Neuronal stem cell (in vitro differentiated cells): ENCODE measurements around the gene ERICH2.

Source experiments
- DNase-seq: peaks from one replicate; pipeline ENCODE4 v3.0.0-alpha.2; 2013; ENCODE audit warnings: low spot score
- H2AFZ ChIP-seq: one replicate; pipeline ENCODE4 v1.6.1; 2013; ENCODE audit warnings: mild to moderate bottlenecking, low read length, inconsistent platforms
- H2AK5ac ChIP-seq: 2 replicates; pipeline ENCODE4 v1.6.1; 2013; ENCODE audit warnings: low read depth, mild to moderate bottlenecking, inconsistent platforms, low read length, moderate library complexity, mixed read lengths
- H2BK120ac ChIP-seq: 2 replicates; pipeline ENCODE4 v1.6.1; 2013; ENCODE audit warnings: low read depth, mild to moderate bottlenecking, inconsistent platforms, low read length, moderate library complexity, mixed read lengths
- H2BK12ac ChIP-seq: one replicate; pipeline ENCODE4 v1.6.1; 2013; ENCODE audit warnings: low read length, inconsistent platforms
- H2BK15ac ChIP-seq: 2 replicates; pipeline ENCODE4 v1.6.1; 2013; ENCODE audit warnings: mild to moderate bottlenecking, low read length, inconsistent platforms, mixed read lengths
- H2BK5ac ChIP-seq: one replicate; pipeline ENCODE4 v1.6.1; 2013; ENCODE audit warnings: inconsistent platforms, mild to moderate bottlenecking, low read length, moderate library complexity
- H3K14ac ChIP-seq: one replicate; pipeline ENCODE4 v1.6.1; 2013; ENCODE audit warnings: low read length, inconsistent platforms
- H3K18ac ChIP-seq: 2 replicates; pipeline ENCODE4 v1.6.1; 2013; ENCODE audit warnings: low read length, inconsistent platforms
- H3K23ac ChIP-seq: 2 replicates; pipeline ENCODE4 v1.6.1; 2013; ENCODE audit warnings: low read depth, mild to moderate bottlenecking, mixed read lengths, low read length, inconsistent platforms; ENCODE audit not compliant: poor library complexity
- H3K27ac ChIP-seq: replicated peaks from 3 replicates; pipeline ENCODE4 v1.5.1; 2013; ENCODE audit warnings: low read length, inconsistent platforms
- H3K27me3 ChIP-seq, 3 experiments: 2 replicates each; pipeline ENCODE4 v1.6.1; 2013; ENCODE audit warnings: low read length in 3 of 3, mild to moderate bottlenecking in 2 of 3, inconsistent platforms in 1 of 3, low read depth in 1 of 3, mixed read lengths in 1 of 3, moderate library complexity in 1 of 3; ENCODE audit not compliant: control insufficient read depth in 3 of 3, insufficient read depth in 3 of 3
- H3K36me3 ChIP-seq, 2 donors: replicated peaks in 1 of 2; 2 replicates each; pipeline ENCODE4 v1.6.1; 2013; ENCODE audit warnings: low read length in 2 of 2; ENCODE audit not compliant: control insufficient read depth in 2 of 2, insufficient read depth in 2 of 2
- H3K4ac ChIP-seq: 2 replicates; pipeline ENCODE4 v1.6.1; 2013; ENCODE audit warnings: inconsistent platforms, mild to moderate bottlenecking, low read length, moderate library complexity
- H3K4me1 ChIP-seq, 2 donors: 1 replicate in 1 of 2; 2 replicates in 1 of 2; pipeline ENCODE4 v1.6.1; 2013; ENCODE audit warnings: low read length in 2 of 2, low read depth in 1 of 2; ENCODE audit not compliant: control insufficient read depth in 2 of 2, insufficient read depth in 1 of 2
- H3K4me2 ChIP-seq: one replicate; pipeline ENCODE4 v1.6.1; 2013; ENCODE audit warnings: mild to moderate bottlenecking, low read length, inconsistent platforms; ENCODE audit not compliant: insufficient read depth, poor library complexity, severe bottlenecking
- H3K4me3 ChIP-seq, 2 donors: 2 replicates each; pipeline ENCODE4 v1.5.1; 2013; ENCODE audit warnings: low read length in 2 of 2, mild to moderate bottlenecking in 2 of 2, inconsistent platforms in 1 of 2, moderate library complexity in 1 of 2
- H3K79me1 ChIP-seq: one replicate; pipeline ENCODE4 v1.6.1; 2013; ENCODE audit warnings: low read depth, mild to moderate bottlenecking, inconsistent platforms, low read length, moderate library complexity
- H3K9ac ChIP-seq: one replicate; pipeline ENCODE4 v1.6.1; 2013; ENCODE audit warnings: mild to moderate bottlenecking, low read depth, low read length, inconsistent platforms; ENCODE audit not compliant: poor library complexity
- H3K9me3 ChIP-seq, 2 donors: replicated peaks in 1 of 2; 2 replicates each; pipeline versions ENCODE3 to v1.6.1; 2013; ENCODE audit warnings: low read length in 2 of 2, mild to moderate bottlenecking in 2 of 2, inconsistent platforms in 1 of 2, low read depth in 1 of 2, mixed read lengths in 1 of 2, moderate library complexity in 1 of 2; ENCODE audit not compliant: control insufficient read depth in 2 of 2, insufficient read depth in 1 of 2
- H4K8ac ChIP-seq: one replicate; pipeline ENCODE4 v1.6.1; 2013; ENCODE audit warnings: low read depth, mild to moderate bottlenecking, inconsistent platforms, low read length, moderate library complexity
- H4K91ac ChIP-seq: one replicate; pipeline ENCODE4 v1.6.1; 2013; ENCODE audit warnings: low read length, low read depth, mild to moderate bottlenecking, inconsistent platforms; ENCODE audit not compliant: poor library complexity
- WGBS, 2 donors: extraction: QIAGEN DNeasy Blood & Tissue Kit; methylation state at CpG; one replicate each; pipeline ENCODE4 v1.1.7; 2013; ENCODE audit warnings: missing lambda C conversion rate in 2 of 2, mixed read lengths in 1 of 2; ENCODE audit not compliant: insufficient read length in 2 of 2, insufficient replicate concordance in 1 of 2; ENCODE audit errors: extremely low coverage in 2 of 2; 5-methylcytosine and 5-hydroxymethylcytosine counted together

Gene ERICH2

GRCh38 chr2:170778900-170779299 lies 8.7 kb downstream of the ERICH2 start:
- Histone ChIP-seq H3K4me3 (no peak overlapping the region), H3K9me3 (peaks cover 0 to 1% of the 10 kb centered on the region in 2 donors), H4K8ac (no peak overlapping the region), H3K27ac (no peak overlapping the region), H3K36me3 (no peaks in the 10 kb centered on the region), H3K4me2 (no peak overlapping the region), H2BK15ac (no peak overlapping the region), H3K9ac (no peak overlapping the region), H3K4ac (no peak overlapping the region), H3K23ac (no peak overlapping the region), H4K91ac (no peak overlapping the region), H3K14ac (no peak overlapping the region), H3K18ac (no peak overlapping the region), H2AK5ac (no peak overlapping the region), H3K27me3 (peaks cover 0 to 24% (median 0%) of the 10 kb centered on the region in 3 experiments), H3K4me1 (no peaks in the 10 kb centered on the region), H2AFZ (no peak overlapping the region), H3K79me1 (no peaks in the 10 kb centered on the region), H2BK5ac (no peak overlapping the region), H2BK120ac (no peak overlapping the region), H2BK12ac (no peak overlapping the region)
- WGBS, 2 donors: no CpG with 5 or more reads among the region's 2 CpGs
- DNase-seq: no peak

- H3K36me3 ChIP-seq: no peaks in the 10 kb centered on the region
- H3K4me2 ChIP-seq: no peak overlapping the region
- H3K4me3 ChIP-seq: no peak overlapping the region
- H3K79me1 ChIP-seq: no peaks in the 10 kb centered on the region
- no peak overlapping the region for H2AFZ ChIP-seq
- no peak overlapping the region for H3K14ac ChIP-seq
- no peak overlapping the region for H3K23ac ChIP-seq
- H3K9me3 ChIP-seq: peaks cover 0 to 1% of the 10 kb centered on the region in 2 donors
- H3K9ac ChIP-seq: no peak overlapping the region
- H4K8ac ChIP-seq: no peak overlapping the region
- no peak overlapping the region for H2BK12ac ChIP-seq
- no peak overlapping the region for H3K27ac ChIP-seq
- no peak overlapping the region for H3K4ac ChIP-seq
- H2BK120ac ChIP-seq: no peak overlapping the region
- no peak overlapping the region for H4K91ac ChIP-seq
- H3K18ac ChIP-seq: no peak overlapping the region
- H3K27me3 ChIP-seq: peaks cover 0 to 22% (median 0%) of the 10 kb centered on the region in 3 experiments
- DNase-seq: no peak
- H2BK5ac ChIP-seq: no peak overlapping the region
- WGBS, 2 donors: no CpG with 5 or more reads among the region's 1 CpG
- H3K4me1 ChIP-seq: no peaks in the 10 kb centered on the region
- no peak overlapping the region for H2BK15ac ChIP-seq
- H2AK5ac ChIP-seq: no peak overlapping the region
These were observed 9.1 kb downstream of the ERICH2 start for GRCh38 chr2:170779304-170779703.

GRCh38 chr2:170782673-170783072 lies 12.5 kb downstream of the ERICH2 start:
- H3K79me1 ChIP-seq: no peaks in the 10 kb centered on the region
- no peaks in the 10 kb centered on the region for H3K36me3 ChIP-seq
- H2BK12ac ChIP-seq: no peak overlapping the region
- no peak overlapping the region for H2AK5ac ChIP-seq
- H3K14ac ChIP-seq: no peak overlapping the region
- no peak overlapping the region for H2BK5ac ChIP-seq
- H3K27me3 ChIP-seq: peaks cover 0 to 22% (median 0%) of the 10 kb centered on the region in 3 experiments
- H3K9me3 ChIP-seq: peaks cover 0 to 1% of the 10 kb centered on the region in 2 donors
- H3K9ac ChIP-seq: no peak overlapping the region
- H3K27ac ChIP-seq: no peak overlapping the region
- no CpG with 5 or more reads among the region's 2 CpGs for WGBS, 2 donors
- H3K4me3 ChIP-seq: no peak overlapping the region
- no peak overlapping the region for H3K4ac ChIP-seq
- H2BK15ac ChIP-seq: no peak overlapping the region
- H2AFZ ChIP-seq: no peak overlapping the region
- H2BK120ac ChIP-seq: no peak overlapping the region
- no peak overlapping the region for H3K23ac ChIP-seq
- no peaks in the 10 kb centered on the region for H3K4me1 ChIP-seq
- no peak for DNase-seq
- no peak overlapping the region for H3K18ac ChIP-seq
- H3K4me2 ChIP-seq: no peak overlapping the region
- no peak overlapping the region for H4K91ac ChIP-seq
- H4K8ac ChIP-seq: no peak overlapping the region

- Histone ChIP-seq H3K18ac (no peak overlapping the region), H3K14ac (no peak overlapping the region), H2BK120ac (no peak overlapping the region), H3K36me3 (no peaks in the 10 kb centered on the region), H2BK5ac (no peak overlapping the region), H2BK15ac (no peak overlapping the region), H3K4me3 (no peak overlapping the region), H3K9ac (no peak overlapping the region), H3K4me2 (no peak overlapping the region), H3K4me1 (no peaks in the 10 kb centered on the region), H3K27ac (no peak overlapping the region), H4K91ac (no peak overlapping the region), H4K8ac (no peak overlapping the region), H3K27me3 (peaks cover 0 to 22% (median 0%) of the 10 kb centered on the region in 3 experiments), H3K79me1 (no peaks in the 10 kb centered on the region), H3K4ac (no peak overlapping the region), H3K9me3 (peaks cover 0 to 1% of the 10 kb centered on the region in 2 donors), H2AK5ac (no peak overlapping the region), H2BK12ac (no peak overlapping the region), H2AFZ (no peak overlapping the region), H3K23ac (no peak overlapping the region)
- DNase-seq: no peak
- no CpG with 5 or more reads among the region's 1 CpG for WGBS, 2 donors
These were observed 13.4 kb downstream of the ERICH2 start for GRCh38 chr2:170783549-170783948.
